Neural cell (in vitro differentiated cells): ENCODE results near the gene AMIGO1.

Source experiments
- CTCF ChIP-seq: fragments of 450-650 bp; IDR thresholded peaks from 2 replicates; pipeline ENCODE4 v1.5.1; 2014; ENCODE audit warnings: antibody characterized with exemption, mild to moderate bottlenecking, moderate library complexity; ENCODE audit not compliant: poor library complexity, severe bottlenecking
- EZH2 ChIP-seq: fragments of 200-600, 300-800 bp; shearing (Covaris generic), sonication (generic); IDR thresholded peaks from 2 replicates; pipeline ENCODE4 v1.6.1; 2014; ENCODE audit warnings: antibody characterized with exemption, low read length, borderline replicate concordance, mild to moderate bottlenecking; ENCODE audit not compliant: insufficient read depth, poor library complexity, severe bottlenecking
- MXI1 ChIP-seq: fragments of 450-650 bp; conservative IDR thresholded peaks from 2 replicates; pipeline ENCODE4 v1.6.1; 2014; ENCODE audit warnings: antibody characterized with exemption, mild to moderate bottlenecking; ENCODE audit not compliant: poor library complexity, severe bottlenecking
- POLR2AphosphoS5 ChIP-seq: IDR thresholded peaks from 2 replicates; pipeline ENCODE4 v1.6.1; 2012
- RAD21 ChIP-seq: fragments of 450-650 bp; conservative IDR thresholded peaks from 2 replicates; pipeline ENCODE4 v1.6.1; 2014; ENCODE audit warnings: antibody characterized with exemption, mild to moderate bottlenecking, moderate library complexity
- TAF1 ChIP-seq: IDR thresholded peaks from 2 replicates; pipeline ENCODE4 v1.6.1; 2012; ENCODE audit warnings: low read depth

- TF ChIP-seq CTCF (no peak), POLR2AphosphoS5 (no peak), MXI1 (no peak), TAF1 (no peak), RAD21 (no peak), EZH2 (no peak)
These were observed 3.7 kb upstream of the AMIGO1 start for GRCh38 chr1:109513110-109513710.
